Lung microvascular endothelial cell (primary cell): ENCODE results near the gene C1QL4. TPM values are rescaled to one million over a fixed set of nuclear protein-coding genes. Genes with fewer than 3 reads are reported as not detected.
"Not testable (repeated sequence)": the region's sequence is repeated elsewhere in the genome, so short reads cannot be mapped to it uniquely, and the experiment has no call there.

Source experiments
- DNase-seq, 2 donors: peaks; one replicate each; pipeline versions ENCODE4 v3.0.0 to v3.0.0-alpha.2; 2010; ENCODE audit warnings: low read depth in 2 of 2
- total RNA-seq: library from RNA; depleted of rRNA; stranded (reverse); fragments of >200 nt; gene quantifications from 2 replicates; pipeline ENCODE4 v1.2.1, GENCODE V29; 2014

C1QL4 gene
- total RNA-seq, 1 donor from 2014 or later = not detected

DNA sequence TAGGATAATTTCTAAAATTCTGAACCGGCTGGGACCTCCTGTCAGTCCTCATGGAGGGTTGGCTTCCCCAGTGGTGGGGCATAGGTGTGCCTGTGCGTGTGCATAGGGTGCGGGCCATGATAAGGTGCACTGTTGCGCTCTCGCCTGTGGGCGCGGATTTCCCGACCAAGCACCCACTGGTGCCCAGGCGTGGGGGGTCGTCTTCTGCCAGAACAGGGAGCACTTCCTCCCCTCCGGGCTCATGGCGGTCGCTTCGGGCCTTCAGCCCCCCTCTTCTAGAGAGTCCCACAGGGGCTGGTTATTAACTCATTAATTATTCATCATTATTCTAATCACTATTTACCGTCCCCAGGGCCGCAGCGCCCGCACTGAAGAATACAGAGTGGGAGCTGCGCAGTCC, 2.8 kb downstream of the C1QL4 start:
- no peak for DNase-seq

GRCh38 chr12:49333778-49334177, 3.2 kb downstream of the C1QL4 start:
- not testable (repeated sequence) for DNase-seq

DNA sequence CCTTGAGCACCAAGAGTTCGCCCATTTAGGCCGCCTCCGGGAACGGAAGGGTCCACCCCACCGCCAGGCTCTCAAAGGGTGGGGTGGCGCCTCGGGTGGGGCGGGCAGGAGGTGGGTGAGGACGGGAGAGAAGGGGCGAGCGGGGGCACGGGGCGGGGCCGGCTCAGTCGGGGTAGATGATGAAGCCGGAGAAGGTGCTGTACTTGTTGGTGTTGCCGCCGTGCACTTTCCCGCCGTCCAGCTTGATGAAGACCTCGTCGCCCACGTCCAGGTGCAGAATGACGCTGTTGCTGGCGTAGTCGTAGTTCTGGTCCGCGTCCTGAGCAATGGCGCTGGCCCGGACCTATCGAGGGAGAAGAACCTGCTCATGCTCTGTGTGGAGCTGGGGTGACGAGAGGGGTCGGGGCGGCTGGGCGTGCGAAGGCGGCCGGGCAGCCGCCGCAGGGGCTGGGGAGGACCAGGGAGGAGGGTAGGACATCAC, 4.1 kb downstream of the C1QL4 start:
- DNase-seq = peak; percentile 15 to 18

GRCh38 chr12:49332441-49332861, 4.5 kb downstream of the C1QL4 start:
- DNase-seq = no peak

GRCh38 chr12:49331380-49332222, 5.4 kb downstream of the C1QL4 start:
- DNase-seq = peak; percentile 87 to 88

DNA sequence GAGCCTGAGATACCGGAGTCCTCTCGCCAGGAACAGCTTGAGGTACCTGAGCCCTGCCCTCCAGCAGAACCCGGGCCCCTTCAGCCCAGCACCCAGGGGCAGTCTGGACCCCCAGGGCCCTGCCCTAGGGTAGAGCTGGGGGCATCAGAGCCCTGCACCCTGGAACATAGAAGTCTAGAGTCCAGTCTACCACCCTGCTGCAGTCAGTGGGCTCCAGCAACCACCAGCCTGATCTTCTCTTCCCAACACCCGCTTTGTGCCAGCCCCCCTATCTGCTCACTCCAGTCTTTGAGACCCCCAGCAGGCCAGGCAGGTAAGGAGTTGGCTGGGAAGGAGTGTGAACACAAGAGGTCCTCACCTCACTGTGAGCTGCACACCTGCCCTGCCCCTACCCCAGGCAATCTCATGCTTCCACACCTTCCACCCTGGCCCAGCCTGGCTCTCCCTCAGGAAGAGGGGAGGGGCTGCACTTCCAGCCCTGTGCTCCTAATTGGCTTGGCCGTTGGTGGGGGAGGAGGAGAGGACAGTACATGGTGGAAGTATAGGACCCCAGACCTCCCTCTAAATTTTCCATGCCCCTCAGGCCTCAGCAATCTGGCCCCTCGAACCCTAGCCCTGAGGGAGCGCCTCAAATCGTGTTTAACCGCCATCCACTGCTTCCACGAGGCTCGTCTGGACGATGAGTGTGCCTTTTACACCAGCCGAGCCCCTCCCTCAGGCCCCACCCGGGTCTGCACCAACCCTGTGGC, 6.2 kb downstream of the C1QL4 start:
- DNase-seq = no peak

DNA sequence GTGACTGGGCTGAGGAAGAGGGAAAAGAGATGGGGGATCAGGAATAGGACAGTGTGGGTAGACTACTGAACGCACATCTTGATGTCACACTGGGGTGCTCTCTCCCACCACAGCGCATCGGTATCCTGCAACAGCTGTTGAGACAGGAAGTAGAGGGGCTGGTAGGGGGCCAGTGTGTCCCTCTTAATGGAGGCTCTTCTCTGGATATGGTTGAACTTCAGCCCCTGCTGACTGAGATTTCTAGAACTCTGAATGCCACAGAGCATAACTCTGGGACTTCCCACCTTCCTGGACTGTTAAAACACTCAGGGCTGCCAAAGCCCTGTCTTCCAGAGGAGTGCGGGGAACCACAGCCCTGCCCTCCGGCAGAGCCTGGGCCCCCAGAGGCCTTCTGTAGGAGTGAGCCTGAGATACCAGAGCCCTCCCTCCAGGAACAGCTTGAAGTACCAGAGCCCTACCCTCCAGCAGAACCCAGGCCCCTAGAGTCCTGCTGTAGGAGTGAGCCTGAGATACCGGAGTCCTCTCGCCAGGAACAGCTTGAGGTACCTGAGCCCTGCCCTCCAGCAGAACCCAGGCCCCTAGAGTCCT, 6.9 kb downstream of the C1QL4 start:
- DNase-seq = no peak

GRCh38 chr12:49328816-49329215, 8.2 kb downstream of the C1QL4 start:
- DNase-seq = no peak

- DNase-seq = no peak
Measured at GRCh38 chr12:49327887-49328286, 9.1 kb downstream of the C1QL4 start.

DNA sequence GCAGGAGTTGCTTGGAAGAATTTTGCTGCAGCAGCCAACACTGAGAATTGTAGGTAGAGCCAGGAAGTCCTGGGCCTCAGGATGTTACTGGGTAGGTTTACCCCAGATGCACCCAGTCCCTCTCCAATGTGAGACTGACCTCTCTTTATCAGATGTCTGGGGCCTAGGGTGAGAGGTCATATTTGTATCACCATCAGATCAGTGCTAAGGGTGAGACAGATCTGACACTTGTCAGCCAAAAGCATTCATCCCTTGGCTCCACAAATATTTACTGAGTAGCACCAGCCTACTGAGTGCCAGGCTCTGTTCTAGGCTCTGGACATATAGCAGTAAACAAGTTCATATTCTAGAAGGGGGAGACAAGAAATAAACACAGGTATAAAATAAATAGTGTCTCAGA, 9.6 kb downstream of the C1QL4 start:
- DNase-seq = no peak

DNA sequence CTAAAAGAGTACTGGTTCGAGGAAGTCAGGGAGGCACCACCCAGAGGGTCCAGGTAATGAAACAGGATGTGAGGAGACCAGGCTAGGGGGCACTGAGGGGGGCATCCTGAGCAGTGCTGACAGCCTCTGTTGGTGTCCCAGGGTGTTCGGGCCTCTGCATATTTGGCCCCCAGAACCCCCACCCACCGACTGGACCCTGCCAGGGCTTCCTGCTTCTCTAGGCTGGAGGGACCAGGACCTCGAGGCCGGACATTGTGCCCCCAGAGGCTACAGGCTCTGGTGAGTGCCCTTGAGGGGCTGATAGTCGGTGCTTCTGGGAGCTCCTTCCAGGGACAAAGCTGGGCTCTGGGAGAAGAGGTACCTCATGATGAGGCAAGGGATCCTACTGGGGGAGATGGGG, 11.4 kb downstream of the C1QL4 start:
- DNase-seq = no peak

- no peak for DNase-seq
Measured at GRCh38 chr12:49323524-49324097, 13.4 kb downstream of the C1QL4 start.

GRCh38 chr12:49322708-49323523, 14.1 kb downstream of the C1QL4 start, which contains the start of gene TROAP:
Gene TROAP (plus strand): TSS chr12:49323255. CDS start chr12:49323609, 354 bp downstream.
- peak; percentile 99 for DNase-seq

DNA sequence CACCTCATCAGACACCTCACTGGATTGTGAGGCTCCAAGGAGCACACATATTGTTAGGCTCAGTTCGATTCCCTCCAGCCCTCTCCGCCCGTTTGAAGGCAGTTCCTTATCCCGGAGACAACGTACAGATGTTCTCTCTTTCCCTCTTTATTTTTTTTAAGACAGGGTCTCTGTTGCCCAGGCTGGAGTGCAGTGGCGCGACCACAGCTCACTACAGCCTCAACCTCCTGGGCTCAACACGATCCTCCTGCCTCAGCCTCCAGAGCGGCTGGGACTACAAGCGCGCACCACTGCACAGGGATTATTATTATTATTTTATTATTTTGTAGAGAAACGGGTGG, 14.7 kb downstream of the C1QL4 start:
- no peak for DNase-seq

- not testable (repeated sequence) for DNase-seq
Measured at GRCh38 chr12:49320411-49321103, 16.4 kb downstream of the C1QL4 start.

GRCh38 chr12:49317118-49317517, 19.9 kb downstream of the C1QL4 start:
- DNase-seq = not testable (repeated sequence)

DNA sequence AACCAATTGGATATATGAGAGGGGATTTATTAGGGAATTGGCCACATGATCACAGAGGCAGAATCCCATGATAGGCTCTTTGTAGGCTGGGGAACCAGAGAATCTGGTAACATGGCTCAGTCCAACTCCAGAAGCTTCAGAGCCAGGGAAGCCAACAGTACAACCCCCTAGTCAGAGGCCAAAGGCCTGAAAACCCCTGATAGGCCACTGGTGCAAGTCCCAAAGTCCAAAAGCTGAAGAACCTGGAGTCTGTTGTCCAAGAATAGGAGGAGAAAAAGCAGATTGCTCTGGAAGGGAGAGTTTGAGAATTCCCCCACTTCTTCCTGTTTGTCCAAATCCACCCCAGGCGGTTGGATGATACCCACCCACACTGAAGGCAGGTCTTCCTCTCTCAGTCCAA, 22.2 kb downstream of the C1QL4 start:
- no peak for DNase-seq

- not testable (repeated sequence) for DNase-seq
Measured at GRCh38 chr12:49310451-49311000, 26.5 kb downstream of the C1QL4 start.

DNA sequence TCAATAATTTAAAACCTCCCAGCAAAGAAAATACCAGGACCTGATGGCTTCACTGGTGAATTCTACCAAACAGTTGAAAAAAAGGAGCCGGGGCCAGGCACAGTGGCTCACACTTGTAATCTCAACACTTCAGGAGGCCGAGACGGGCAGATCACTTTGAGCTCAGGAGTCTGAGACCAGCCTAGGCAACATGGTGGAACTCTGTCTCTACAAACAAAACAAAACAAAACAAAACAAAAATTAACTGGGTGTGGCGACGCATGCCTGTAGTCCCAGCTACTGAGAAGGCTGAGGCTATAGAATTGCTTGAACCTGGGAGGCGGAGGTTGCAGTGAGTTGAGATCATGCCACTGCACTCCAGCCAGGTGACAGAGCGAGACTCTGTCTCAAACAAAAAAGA, 27.6 kb downstream of the C1QL4 start:
- no peak for DNase-seq
